Breast epithelium (tissue), 4 donors: ENCODE measurements around the gene FYN. TPM values are rescaled to one million over a fixed set of nuclear protein-coding genes. Genes with fewer than 3 reads are reported as not detected.

Experiments used
- DNase-seq, 2 donors: peaks; one replicate each; pipeline ENCODE4 v3.0.0-alpha.2; 2019; ENCODE audit warnings: low spot score in 2 of 2
- H3K27ac ChIP-seq, 2 donors: fragments of 200-600 bp; sonication (generic) in 1 of 2; one replicate each; pipeline ENCODE4 v1.5.1; 2016 to 2019; ENCODE audit warnings: mild to moderate bottlenecking in 1 of 2
- H3K27me3 ChIP-seq, 2 donors: fragments of 200-600 bp; sonication (generic) in 1 of 2; one replicate each; pipeline versions ENCODE4 v1.5.1 to v1.6.0; 2017 to 2019; ENCODE audit warnings: control low read depth in 1 of 2, mild to moderate bottlenecking in 1 of 2
- H3K36me3 ChIP-seq: fragments of 200-600 bp; one replicate; pipeline ENCODE4 v1.5.1; 2019
- H3K4me1 ChIP-seq, 2 donors: fragments of 200-600 bp; sonication (generic); one replicate each; pipeline ENCODE4 v1.5.1; 2016 to 2019; ENCODE audit warnings: control low read depth in 1 of 2
- H3K4me3 ChIP-seq, 3 donors: fragments of 200-600 bp; sonication (generic); 1 replicate in 2 of 3; 2 replicates in 1 of 3; pipeline ENCODE4 v1.5.1; 2016 to 2019; ENCODE audit warnings: mild to moderate bottlenecking in 3 of 3, moderate library complexity in 2 of 3
- H3K9me3 ChIP-seq, 2 donors: fragments of 200-600 bp; sonication (generic) in 1 of 2; one replicate each; pipeline ENCODE4 v1.5.1; 2016 to 2019; ENCODE audit warnings: control low read depth in 1 of 2
- CTCF ChIP-seq, 3 donors: fragments of 450-650 bp; IDR thresholded peaks; one replicate each; pipeline ENCODE4 v1.5.1; 2016 to 2017; ENCODE audit warnings: antibody characterized with exemption in 3 of 3, mild to moderate bottlenecking in 3 of 3, moderate library complexity in 3 of 3
- POLR2A ChIP-seq: fragments of 450-650 bp; IDR thresholded peaks from one replicate; pipeline ENCODE4 v1.6.1; 2016; ENCODE audit warnings: antibody characterized with exemption, mild to moderate bottlenecking, moderate library complexity
- POLR2AphosphoS5 ChIP-seq, 3 donors: sonication (generic); formaldehyde crosslinking; IDR thresholded peaks; one replicate each; pipeline ENCODE4 v1.6.1; 2017; ENCODE audit warnings: antibody characterized with exemption in 3 of 3
- intact Hi-C: fragments of 100-400 bp; cut with DNase I; formaldehyde crosslinking; loops from one replicate; pipeline ENCODE4 v1.15.1; 2023; ENCODE audit warnings: low total_unique reads
- total RNA-seq, 3 donors: library from RNA; depleted of rRNA; stranded (reverse); fragments of >200 nt; gene quantifications; one replicate each; pipeline ENCODE4 v1.1.0, GENCODE V29; 2016

FYN gene
- total RNA-seq, 3 donors from 2014 or later = 44.8 to 209 (median 111) TPM

GRCh38 chr6:111784433-111784832 is 88.8 kb downstream of the FYN start:
- Histone ChIP-seq H3K4me1 (no peaks in the 10 kb centered on the region), H3K36me3 (no peaks in the 10 kb centered on the region), H3K27ac (no peak overlapping the region), H3K27me3 (no peaks in the 10 kb centered on the region), H3K9me3 (no peaks in the 10 kb centered on the region), H3K4me3 (no peak overlapping the region)
- DNase-seq = no peak
- TF ChIP-seq CTCF (IDR thresholded peaks at IDR 0.05) = no peak
- TF ChIP-seq POLR2AphosphoS5 (IDR thresholded peaks at IDR 0.05) = no peak
- TF ChIP-seq POLR2A = no peak
- intact Hi-C loops = no loop called here

- DNase-seq = no peak
- intact Hi-C loops = no loop called here
- no peak for TF ChIP-seq POLR2AphosphoS5 (IDR thresholded peaks at IDR 0.05)
- no peak for TF ChIP-seq POLR2A
- no peak for TF ChIP-seq CTCF (IDR thresholded peaks at IDR 0.05)
- Histone ChIP-seq H3K27me3 (no peaks in the 10 kb centered on the region), H3K36me3 (no peaks in the 10 kb centered on the region), H3K27ac (peak overlapping the region in 1 of 2 donors; percentile 38), H3K4me1 (no peaks in the 10 kb centered on the region), H3K9me3 (no peaks in the 10 kb centered on the region), H3K4me3 (no peak overlapping the region)
These were observed 90.3 kb downstream of the FYN start for GRCh38 chr6:111782887-111783466.

GRCh38 chr6:111782192-111782809 is 91.0 kb downstream of the FYN start:
- no peak for DNase-seq
- intact Hi-C loops = no loop called here
- no peak for TF ChIP-seq POLR2AphosphoS5 (IDR thresholded peaks at IDR 0.05)
- TF ChIP-seq CTCF (IDR thresholded peaks at IDR 0.05) = no peak
- TF ChIP-seq POLR2A = no peak
- no peaks in the 10 kb centered on the region for H3K9me3 ChIP-seq
- H3K4me1 ChIP-seq = no peaks in the 10 kb centered on the region
- peak overlapping the region in 1 of 2 donors; percentile 38 for H3K27ac ChIP-seq
- no peak overlapping the region for H3K4me3 ChIP-seq
- H3K27me3 ChIP-seq = no peaks in the 10 kb centered on the region
- no peaks in the 10 kb centered on the region for H3K36me3 ChIP-seq

GRCh38 chr6:111781041-111781708 is 92.1 kb downstream of the FYN start:
- Histone ChIP-seq H3K9me3 (no peaks in the 10 kb centered on the region), H3K27ac (peak overlapping the region in 1 of 2 donors; percentile 67), H3K36me3 (no peaks in the 10 kb centered on the region), H3K27me3 (no peaks in the 10 kb centered on the region), H3K4me3 (no peak overlapping the region), H3K4me1 (no peaks in the 10 kb centered on the region)
- TF ChIP-seq POLR2A (no peak), CTCF (IDR thresholded peaks at IDR 0.05) (no peak), POLR2AphosphoS5 (IDR thresholded peaks at IDR 0.05) (no peak)
- intact Hi-C loops = no loop called here
- no peak for DNase-seq

GRCh38 chr6:111780393-111780792 is 92.9 kb downstream of the FYN start:
- H3K4me1 ChIP-seq = no peaks in the 10 kb centered on the region

More at GRCh38 chr6:111780393-111780792, 92.9 kb downstream of the FYN start:
- TF ChIP-seq POLR2A (no peak), POLR2AphosphoS5 (IDR thresholded peaks at IDR 0.05) (no peak), CTCF (IDR thresholded peaks at IDR 0.05) (no peak)
- Histone ChIP-seq H3K27me3 (no peaks in the 10 kb centered on the region), H3K4me3 (no peak overlapping the region), H3K9me3 (no peaks in the 10 kb centered on the region), H3K36me3 (no peaks in the 10 kb centered on the region), H3K27ac (no peak overlapping the region)
- DNase-seq = no peak
- intact Hi-C loops = no loop called here
